Left renal pelvis (tissue), 4 donors: Measurements from ENCODE around the gene U2AF1. TPM values are rescaled to one million over a fixed set of nuclear protein-coding genes. Genes with fewer than 3 reads are reported as not detected.
"Not testable (repeated sequence)": the region's sequence is repeated elsewhere in the genome, so short reads cannot be mapped to it uniquely, and the experiment has no call there.

Experiments used
- DNase-seq, 4 donors: peaks; one replicate each; pipeline ENCODE4 v3.0.0-alpha.2; 2013; ENCODE audit warnings: low read depth in 4 of 4, low spot score in 3 of 4
- polyA plus RNA-seq, 4 donors: library from polyadenylated mRNA; unstranded; fragments of 120-200 nt; gene quantifications; one replicate each; pipeline ENCODE4 v1.2.1, GENCODE V29; 2013; ENCODE audit not compliant: insufficient read length in 4 of 4

U2AF1 gene, protein sequence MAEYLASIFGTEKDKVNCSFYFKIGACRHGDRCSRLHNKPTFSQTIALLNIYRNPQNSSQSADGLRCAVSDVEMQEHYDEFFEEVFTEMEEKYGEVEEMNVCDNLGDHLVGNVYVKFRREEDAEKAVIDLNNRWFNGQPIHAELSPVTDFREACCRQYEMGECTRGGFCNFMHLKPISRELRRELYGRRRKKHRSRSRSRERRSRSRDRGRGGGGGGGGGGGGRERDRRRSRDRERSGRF
- polyA plus RNA-seq, result 10 to 100 TPM; 25.6 to 85.9 (median 36.5) TPM

GRCh38 chr21:43106965-43107793 lies at the start of gene U2AF1:
Gene U2AF1 (minus strand): TSS chr21:43107570. CDS start chr21:43107494, 76 bp downstream.
- peak in 1 of 4 donors; percentile 0 for DNase-seq

- not testable (repeated sequence) for DNase-seq
Measured at GRCh38 chr21:43153601-43154000, 46.2 kb upstream of the U2AF1 start.

DNA sequence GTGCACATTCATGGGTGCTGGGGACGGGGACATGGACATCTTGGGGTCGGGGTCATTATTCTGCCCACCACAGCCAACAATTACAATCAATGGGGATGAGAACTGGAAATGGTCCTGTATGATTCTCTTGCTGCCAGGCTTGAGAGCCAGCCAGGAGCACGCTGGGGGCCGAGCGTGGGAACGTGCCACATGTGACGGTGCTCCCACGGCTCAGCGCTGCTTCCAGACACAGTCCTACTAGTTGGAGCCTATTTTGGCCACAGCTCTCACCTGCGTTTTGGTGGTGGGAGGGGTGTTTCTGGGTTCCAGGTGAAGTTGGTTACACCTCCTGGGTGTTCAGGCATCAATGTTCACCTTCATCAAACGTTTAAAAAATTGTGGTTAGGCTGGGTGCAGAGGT lies 42.0 kb upstream of the U2AF1 start:
- DNase-seq, result not testable (repeated sequence)

GRCh38 chr21:43147999-43148398 lies 40.6 kb upstream of the U2AF1 start:
- DNase-seq, result not testable (repeated sequence)

GRCh38 chr21:43146637-43147036 lies 39.3 kb upstream of the U2AF1 start:
- DNase-seq, result not testable (repeated sequence)

GRCh38 chr21:43141407-43141806 lies 34.0 kb upstream of the U2AF1 start:
- not testable (repeated sequence) for DNase-seq

DNA sequence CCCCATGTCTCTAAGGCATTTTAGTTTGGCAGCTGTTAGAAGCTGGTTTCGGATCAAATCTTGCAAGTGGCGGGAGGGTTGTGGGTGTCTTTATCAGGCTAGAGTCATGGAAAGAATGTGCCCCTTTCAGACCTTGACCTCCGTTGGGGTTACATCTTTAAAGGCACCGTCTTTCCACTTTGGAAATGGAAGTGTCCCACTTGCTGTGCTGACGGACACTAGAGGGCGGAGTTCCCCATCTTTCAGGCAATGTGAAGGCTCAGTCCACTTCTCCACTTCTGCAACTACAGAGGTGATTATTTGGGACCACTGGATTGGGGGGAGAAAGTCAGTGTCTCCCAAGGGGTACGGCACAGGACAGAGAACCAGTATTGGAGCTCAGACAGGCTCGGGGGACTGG lies 31.6 kb upstream of the U2AF1 start:
- DNase-seq, result not testable (repeated sequence)

- DNase-seq, result not testable (repeated sequence)
Measured at GRCh38 chr21:43134520-43134919, 27.1 kb upstream of the U2AF1 start.

GRCh38 chr21:43130094-43130493 lies 22.7 kb upstream of the U2AF1 start:
- DNase-seq, result not testable (repeated sequence)

DNA sequence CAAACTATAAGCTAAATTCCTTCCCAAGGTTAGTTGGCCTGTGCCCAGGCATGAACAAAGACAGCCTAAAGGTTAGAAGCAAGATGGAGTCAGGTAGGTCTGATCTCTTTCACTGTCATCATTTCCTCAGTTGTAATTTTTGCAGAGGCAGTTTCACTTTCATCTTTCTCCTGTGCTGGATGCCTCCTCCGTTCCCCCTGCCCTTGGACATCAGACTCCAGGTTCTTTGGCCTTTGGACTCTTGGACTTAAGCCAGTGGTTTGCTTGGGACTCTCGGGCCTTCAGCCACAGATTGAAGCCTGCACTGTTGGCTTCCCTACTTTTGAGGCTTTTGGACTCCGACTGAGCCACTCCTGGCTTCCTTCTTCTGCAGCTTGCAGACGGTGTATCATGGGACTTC lies 8.6 kb upstream of the U2AF1 start:
- DNase-seq, result not testable (repeated sequence)

GRCh38 chr21:43114483-43114882 lies 7.1 kb upstream of the U2AF1 start:
- DNase-seq, result not testable (repeated sequence)

DNA sequence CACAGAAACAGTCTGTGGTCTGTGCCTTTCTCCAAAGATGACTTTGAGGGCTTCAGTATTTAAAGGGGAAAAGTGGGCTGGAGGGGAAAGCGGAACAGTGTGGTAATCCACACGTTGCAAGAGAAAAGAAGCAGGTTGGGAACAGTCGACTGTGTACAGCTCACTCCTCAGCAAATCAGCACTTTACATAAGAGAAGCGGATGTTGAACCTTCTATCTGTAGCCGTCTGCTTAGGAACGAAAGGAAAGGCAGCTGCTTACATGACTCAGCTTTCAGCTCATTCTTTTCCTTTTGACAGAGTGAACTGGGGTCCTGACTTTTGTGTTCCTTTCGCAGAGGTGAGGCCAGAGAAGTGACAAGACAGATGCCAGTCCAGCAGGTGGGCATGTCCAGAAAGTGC lies 1.6 kb upstream of the U2AF1 start:
- not testable (repeated sequence) for DNase-seq

DNA sequence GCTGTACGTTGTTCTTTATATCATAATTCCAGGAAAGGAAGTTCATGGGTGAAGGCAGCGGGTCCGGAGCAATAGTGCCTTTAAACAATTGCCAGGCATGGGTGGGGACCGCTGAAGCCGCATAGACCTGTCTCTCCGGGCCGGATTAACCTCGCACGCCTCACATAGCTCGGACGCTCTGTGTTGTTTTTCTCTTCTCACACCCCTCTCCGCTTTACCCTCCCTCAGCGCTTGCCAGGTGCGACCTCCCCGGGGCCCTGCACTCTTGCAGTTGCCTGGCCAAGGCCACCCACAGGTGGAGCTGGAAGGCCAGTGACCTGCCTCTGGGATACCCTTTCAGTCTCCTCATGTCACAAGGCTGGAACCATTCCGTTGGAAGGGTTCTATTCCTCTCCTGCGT lies 807 bp upstream of the U2AF1 start:
- not testable (repeated sequence) for DNase-seq

- not testable (repeated sequence) for DNase-seq
Measured at GRCh38 chr21:43107794-43108137, 396 bp upstream of the U2AF1 start.

DNA sequence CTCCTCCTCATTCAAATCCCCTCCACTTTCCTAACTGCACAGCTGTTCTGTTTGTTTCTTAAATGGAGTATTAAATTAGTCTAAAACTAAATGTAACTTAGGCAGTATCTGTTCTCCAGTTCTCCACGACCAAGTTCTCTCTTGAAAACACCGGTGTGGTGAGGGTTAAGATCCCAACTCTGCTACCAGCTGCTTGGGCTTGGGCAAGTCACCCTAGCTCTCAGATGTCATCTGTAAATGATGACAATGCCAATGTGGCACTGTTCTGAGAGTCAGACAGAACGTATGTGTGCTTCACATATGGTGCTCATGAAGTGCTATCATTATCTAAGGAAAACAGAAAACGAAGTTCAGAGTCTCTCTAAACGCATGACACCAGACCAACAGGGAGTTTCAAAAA lies 2.7 kb downstream of the U2AF1 start:
- not testable (repeated sequence) for DNase-seq

GRCh38 chr21:43102281-43102680 lies 5.1 kb downstream of the U2AF1 start:
- DNase-seq, result not testable (repeated sequence)

- DNase-seq, result not testable (repeated sequence)
Measured at GRCh38 chr21:43101676-43102075, 5.7 kb downstream of the U2AF1 start.

GRCh38 chr21:43101000-43101399 lies 6.4 kb downstream of the U2AF1 start:
- not testable (repeated sequence) for DNase-seq

- DNase-seq, result not testable (repeated sequence)
Measured at GRCh38 chr21:43091979-43092614, 15.3 kb downstream of the U2AF1 start.

DNA sequence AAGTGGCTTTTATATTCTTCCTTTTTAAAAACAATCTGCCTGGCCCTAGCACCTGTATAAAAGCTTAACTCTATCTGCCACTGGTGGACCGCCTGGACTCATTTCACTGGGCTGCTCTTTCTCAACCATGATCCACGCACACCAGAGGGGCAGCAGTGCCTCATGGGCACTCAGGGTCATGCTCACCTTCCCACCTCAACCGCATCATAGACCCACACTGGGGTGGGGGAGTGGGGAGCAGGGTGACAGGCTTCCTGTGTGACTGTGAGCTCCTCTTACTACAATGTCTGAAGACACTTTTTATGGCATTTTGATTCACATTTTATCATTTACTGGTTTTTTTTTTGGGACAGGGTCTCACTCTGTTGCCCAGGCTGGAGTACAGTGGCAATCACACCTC lies 16.4 kb downstream of the U2AF1 start:
- not testable (repeated sequence) for DNase-seq

GRCh38 chr21:43089463-43089862 lies 17.9 kb downstream of the U2AF1 start:
- not testable (repeated sequence) for DNase-seq
